IMR-90 (cell line): ENCODE measurements around the gene TTC3. TPM values are rescaled to one million over a fixed set of nuclear protein-coding genes. Genes with fewer than 3 reads are reported as not detected.

Experiments
- ATAC-seq: fragments of 200-7000 bp; cut with Tn5 transposase; 2 replicates; pipeline ENCODE4 v1.9.1; 2020; ENCODE audit warnings: low read depth, mild to moderate bottlenecking, moderate library complexity
- BruUV-seq: library from RNA; stranded (reverse); fragments of 400-500 nt; replicated peaks from 2 replicates; lab custom pipeline; 2021; lab: Mats Ljungman, UMichigan
- CTCF ChIA-PET: fragments of 300-600 bp; formaldehyde crosslinking; extraction: SDS; loops from one replicate; lab custom pipeline; 2021; ENCODE audit warnings: antibody characterized with exemption; lab: Yijun Ruan, JAX
- POLR2A ChIA-PET: fragments of 300-600 bp; sonication (Branson Sonifier 250); formaldehyde crosslinking; loops from one replicate; lab custom pipeline; 2022; ENCODE audit warnings: antibody characterized with exemption; ENCODE audit not compliant: unreplicated experiment; lab: Charles Lee
- DNase-seq: peaks from one replicate; pipeline ENCODE4 v3.0.0; 2013
- H2AFZ ChIP-seq: replicated peaks from 2 replicates; pipeline ENCODE3; 2013; ENCODE audit warnings: low read length, mild to moderate bottlenecking; ENCODE audit not compliant: poor library complexity
- H2AK5ac ChIP-seq: 2 replicates; pipeline ENCODE4 v1.6.1; 2013; ENCODE audit warnings: low read depth, low read length, inconsistent platforms
- H2AK9ac ChIP-seq: replicated peaks from 2 replicates; pipeline ENCODE3; 2013; ENCODE audit warnings: mild to moderate bottlenecking, low read depth, low read length, moderate library complexity; ENCODE audit not compliant: poor library complexity
- H2BK120ac ChIP-seq: 2 replicates; pipeline ENCODE4 v1.6.1; 2013; ENCODE audit warnings: low read depth, low read length, inconsistent platforms
- H2BK15ac ChIP-seq: 3 replicates; pipeline ENCODE4 v1.6.1; 2013; ENCODE audit warnings: low read depth, low read length, inconsistent platforms
- H2BK20ac ChIP-seq: 2 replicates; pipeline ENCODE4 v1.6.1; 2013; ENCODE audit warnings: low read depth, mild to moderate bottlenecking, inconsistent platforms, low read length, moderate library complexity
- H2BK5ac ChIP-seq: 2 replicates; pipeline ENCODE4 v1.6.1; 2013; ENCODE audit warnings: mild to moderate bottlenecking, low read depth, low read length, inconsistent platforms; ENCODE audit not compliant: poor library complexity, severe bottlenecking
- H3K14ac ChIP-seq: replicated peaks from 2 replicates; pipeline ENCODE4 v1.6.1; 2013; ENCODE audit warnings: low read depth, low read length, inconsistent platforms
- H3K18ac ChIP-seq: 2 replicates; pipeline ENCODE4 v1.6.1; 2013; ENCODE audit warnings: low read depth, low read length, control low read depth
- H3K23ac ChIP-seq: 2 replicates; pipeline ENCODE4 v1.6.1; 2013; ENCODE audit warnings: low read depth, low read length, inconsistent platforms
- H3K27ac ChIP-seq: 2 replicates; pipeline ENCODE4 v1.5.1; 2013; ENCODE audit warnings: mild to moderate bottlenecking, control low read depth, low read length; ENCODE audit not compliant: insufficient read depth
- H3K27me3 ChIP-seq: 2 replicates; pipeline ENCODE4 v1.6.1; 2013; ENCODE audit warnings: low read length; ENCODE audit not compliant: control insufficient read depth, insufficient read depth
- H3K36me3 ChIP-seq: 2 replicates; pipeline ENCODE4 v1.6.1; 2013; ENCODE audit warnings: low read length, mixed read lengths; ENCODE audit not compliant: control insufficient read depth, insufficient read depth
- H3K4ac ChIP-seq: 2 replicates; pipeline ENCODE4 v1.6.1; 2013; ENCODE audit warnings: low read depth, low read length, inconsistent platforms
- H3K4me1 ChIP-seq: 2 replicates; pipeline ENCODE4 v1.6.1; 2013; ENCODE audit warnings: low read length, mixed read lengths; ENCODE audit not compliant: control insufficient read depth, insufficient read depth
- H3K4me2 ChIP-seq: 2 replicates; pipeline ENCODE4 v1.6.1; 2013; ENCODE audit warnings: low read depth, mild to moderate bottlenecking, control low read depth, low read length, moderate library complexity
- H3K4me3 ChIP-seq: 2 replicates; pipeline ENCODE4 v1.5.1; 2013; ENCODE audit warnings: low read depth, mild to moderate bottlenecking, control low read depth, low read length, moderate library complexity; ENCODE audit not compliant: insufficient read depth
- H3K56ac ChIP-seq: 2 replicates; pipeline ENCODE4 v1.6.1; 2013; ENCODE audit warnings: low read length, inconsistent platforms; ENCODE audit not compliant: insufficient read depth; ENCODE audit errors: extremely low read depth
- H3K79me1 ChIP-seq, 2 experiments: 2 replicates each; pipeline ENCODE4 v1.6.1; 2013; ENCODE audit warnings: low read length in 2 of 2, inconsistent platforms in 1 of 2, low read depth in 1 of 2
- H3K9ac ChIP-seq: 2 replicates; pipeline ENCODE4 v1.6.1; 2013; ENCODE audit warnings: low read depth, low read length, control low read depth
- H3K9me1 ChIP-seq: 2 replicates; pipeline ENCODE4 v1.6.1; 2013; ENCODE audit warnings: low read length, inconsistent platforms; ENCODE audit not compliant: insufficient read depth
- H3K9me3 ChIP-seq: 2 replicates; pipeline ENCODE4 v1.6.1; 2013; ENCODE audit warnings: low read length; ENCODE audit not compliant: control insufficient read depth, insufficient read depth
- H4K20me1 ChIP-seq: 2 replicates; pipeline ENCODE4 v1.6.1; 2013; ENCODE audit warnings: low read length, inconsistent platforms; ENCODE audit not compliant: insufficient read depth
- H4K5ac ChIP-seq: 2 replicates; pipeline ENCODE4 v1.6.1; 2013; ENCODE audit warnings: mild to moderate bottlenecking, low read depth, low read length, control low read depth
- H4K8ac ChIP-seq, 2 experiments: 2 replicates each; pipeline ENCODE4 v1.6.1; 2013; ENCODE audit warnings: low read depth in 2 of 2, low read length in 2 of 2, control low read depth in 1 of 2, inconsistent platforms in 1 of 2
- H4K91ac ChIP-seq: 2 replicates; pipeline ENCODE4 v1.6.1; 2013; ENCODE audit warnings: low read depth, low read length, inconsistent platforms; ENCODE audit not compliant: insufficient read depth
- CEBPB ChIP-seq: IDR thresholded peaks from 2 replicates; pipeline ENCODE4 v1.6.1; 2012; ENCODE audit warnings: low read depth, low read length, improper control_type of control experiment
- FOS ChIP-seq: fragments of 150-350 bp; IDR thresholded peaks from 2 replicates; pipeline ENCODE4 v1.6.1; 2016; ENCODE audit warnings: low read depth, low read length
- MXI1 ChIP-seq: IDR thresholded peaks from 2 replicates; pipeline ENCODE4 v1.6.1; 2012; ENCODE audit warnings: low read depth, mild to moderate bottlenecking, low read length, moderate library complexity, borderline replicate concordance
- RCOR1 ChIP-seq: IDR thresholded peaks from 2 replicates; pipeline ENCODE4 v1.6.1; 2012; ENCODE audit warnings: mild to moderate bottlenecking, low read length, improper control_type of control experiment; ENCODE audit not compliant: insufficient replicate concordance
- RFX5 ChIP-seq: IDR thresholded peaks from 2 replicates; pipeline ENCODE4 v1.8.0; 2012; ENCODE audit warnings: low read depth, mild to moderate bottlenecking, low read length, moderate library complexity
- WGBS, 2 experiments: methylation state at CpG; one replicate each; pipeline versions ENCODE4 v1.1.5 to v1.1.7; 2013; ENCODE audit warnings: missing lambda C conversion rate in 2 of 2; ENCODE audit not compliant: insufficient read length in 1 of 2; ENCODE audit errors: extremely low coverage in 2 of 2; 5-methylcytosine and 5-hydroxymethylcytosine counted together
- dilution Hi-C: fragments of 300-500 bp; cut with HindIII; formaldehyde crosslinking; loops from one replicate; pipeline ENCODE4 v1.14.3; 2018; ENCODE audit warnings: low sequenced_read_pairs; ENCODE audit not compliant: unreplicated experiment
- in situ Hi-C: fragments of 300-500 bp; cut with MboI; formaldehyde crosslinking; loops from 3 replicates; pipeline ENCODE4 v1.14.3; 2019; ENCODE audit warnings: low sequenced_read_pairs, inconsistent platforms, mixed read lengths
- intact Hi-C: fragments of 100-400 bp; cut with micrococcal nuclease; formaldehyde crosslinking; loops from 2 replicates; pipeline ENCODE4 v1.10.0; 2022
- polyA plus RNA-seq, 3 experiments: library from polyadenylated mRNA; depleted of rRNA; stranded (reverse); fragments of >200 nt; gene quantifications; 2 replicates each; pipeline ENCODE4 v1.2.3, GENCODE V29; 2012; ENCODE audit warnings: low replicate concordance in 1 of 3
- total RNA-seq: library from RNA; depleted of rRNA; stranded (reverse); fragments of >200 nt; gene quantifications from 2 replicates; pipeline ENCODE4 v1.2.3, GENCODE V29; 2012

TTC3 gene
- total and polyA plus RNA-seq, 2 of the 4 experiments (the other 2 are of a cell fraction), result 96.7 to 293 TPM

- H2BK20ac ChIP-seq, result no peak overlapping the region
- H2BK5ac ChIP-seq, result no peak overlapping the region
- no peak for ATAC-seq
- H2AFZ ChIP-seq, result no peak overlapping the region
- no peak overlapping the region for H2AK5ac ChIP-seq
- H4K91ac ChIP-seq, result no peak overlapping the region
- no peak overlapping the region for H3K18ac ChIP-seq
- H3K14ac ChIP-seq, result no peak overlapping the region
- no peaks in the 10 kb centered on the region for H3K27me3 ChIP-seq
- CTCF ChIA-PET, result no interaction called here
- no peak overlapping the region for H3K4ac ChIP-seq
- H3K4me2 ChIP-seq, result no peak overlapping the region
- H3K9me3 ChIP-seq, result no peaks in the 10 kb centered on the region
- H4K5ac ChIP-seq, result no peak overlapping the region
- H2AK9ac ChIP-seq, result no peak overlapping the region
- H3K23ac ChIP-seq, result no peak overlapping the region
- no TSS peak for BruUV-seq
- TF ChIP-seq CEBPB (no peak), FOS (no peak), RCOR1 (no peak), RFX5 (no peak), MXI1 (no peak)
- no peak overlapping the region for H3K56ac ChIP-seq
- WGBS, 2 experiments, result no CpG with 5 or more reads among the region's 6 CpGs
- H3K79me1 ChIP-seq, result peaks cover 43 to 51% of the 10 kb centered on the region in 2 experiments
- no peak overlapping the region for H3K9ac ChIP-seq
- no peak overlapping the region for H2BK15ac ChIP-seq
- peaks cover 44% of the 10 kb centered on the region for H3K36me3 ChIP-seq
- intact Hi-C loops (no loop called here), in situ Hi-C loops (no loop called here), dilution Hi-C loops (no loop called here)
- H3K4me1 ChIP-seq, result no peaks in the 10 kb centered on the region
- H2BK120ac ChIP-seq, result no peak overlapping the region
- POLR2A ChIA-PET, result no interaction called here
- H4K20me1 ChIP-seq, result peaks cover 16% of the 10 kb centered on the region; the same call in 1 of the 2 replicates
- no peak for DNase-seq
- H4K8ac ChIP-seq, result no peak overlapping the region
- H3K27ac ChIP-seq, result no peak overlapping the region
- H3K9me1 ChIP-seq, result peaks cover 10% of the 10 kb centered on the region; the same call in 1 of the 2 replicates
- no peak overlapping the region for H3K4me3 ChIP-seq
These were observed 109.2 kb downstream of the TTC3 start for GRCh38 chr21:37182222-37182621.
